Lung (tissue), 12 donors: Measurements from ENCODE around the gene COBL. TPM values are rescaled to one million over a fixed set of nuclear protein-coding genes. Genes with fewer than 3 reads are reported as not detected.

Experiments
- ATAC-seq: fragments of 200-7000 bp; cut with Tn5 transposase; one replicate; pipeline ENCODE4 v1.9.1; 2020; ENCODE audit warnings: moderate number of reproducible peaks; ENCODE audit not compliant: insufficient read depth, low FRiP score
- DNase-seq, 3 donors: peaks; one replicate each; pipeline ENCODE4 v3.0.0-alpha.2; 2013 to 2017
- H3K27ac ChIP-seq, 2 donors: one replicate each; pipeline ENCODE4 v1.5.1; 2013; ENCODE audit warnings: mild to moderate bottlenecking in 2 of 2, moderate library complexity in 2 of 2, control low read depth in 1 of 2, inconsistent platforms in 1 of 2, low read depth in 1 of 2, low read length in 1 of 2
- H3K27me3 ChIP-seq, 3 donors: one replicate each; pipeline ENCODE4 v1.5.1; 2013; ENCODE audit warnings: low read length in 2 of 3; ENCODE audit not compliant: control insufficient read depth in 3 of 3, insufficient read depth in 3 of 3
- H3K36me3 ChIP-seq, 4 donors: one replicate each; pipeline ENCODE4 v1.5.1; 2013; ENCODE audit warnings: low read length in 4 of 4, mild to moderate bottlenecking in 1 of 4, moderate library complexity in 1 of 4; ENCODE audit not compliant: control insufficient read depth in 4 of 4, insufficient read depth in 4 of 4
- H3K4me1 ChIP-seq, 5 donors: one replicate each; pipeline ENCODE4 v1.5.1; 2013; ENCODE audit warnings: low read length in 5 of 5, mild to moderate bottlenecking in 2 of 5, moderate library complexity in 1 of 5; ENCODE audit not compliant: control insufficient read depth in 5 of 5, insufficient read depth in 5 of 5
- H3K4me3 ChIP-seq: one replicate; pipeline ENCODE4 v1.5.1; 2013; ENCODE audit warnings: mild to moderate bottlenecking, control low read depth, moderate library complexity
- H3K9ac ChIP-seq, 2 donors: one replicate each; pipeline ENCODE4 v1.5.1; 2013; ENCODE audit warnings: low read length in 2 of 2, control low read depth in 1 of 2; ENCODE audit not compliant: insufficient read depth in 1 of 2
- H3K9me3 ChIP-seq, 4 donors: one replicate each; pipeline ENCODE4 v1.5.1; 2013; ENCODE audit warnings: low read length in 3 of 4, mild to moderate bottlenecking in 1 of 4, moderate library complexity in 1 of 4; ENCODE audit not compliant: control insufficient read depth in 4 of 4, insufficient read depth in 3 of 4
- CTCF ChIP-seq: IDR thresholded peaks from 2 replicates; pipeline ENCODE4 v1.5.1; 2012; ENCODE audit warnings: mild to moderate bottlenecking; ENCODE audit errors: control extremely low read depth, extremely low read depth
- WGBS, 2 donors: extraction: QIAGEN DNeasy Blood & Tissue Kit; methylation state at CpG; one replicate each; pipeline ENCODE4 v1.1.7; 2013; 5-methylcytosine and 5-hydroxymethylcytosine counted together
- polyA plus RNA-seq, 2 donors: library from polyadenylated mRNA; stranded (reverse); fragments of 200-250 nt; gene quantifications; one replicate each; pipeline ENCODE4 v1.2.1, GENCODE V29; 2013
- total RNA-seq, 2 donors: library from RNA; depleted of rRNA in 1 of 2; stranded (reverse); fragments of >200 nt in 1 of 2; gene quantifications; one replicate each; pipeline ENCODE4 v1.2.1, GENCODE V29; 2014 to 2021
- donor health status: control.
- donor health status: control.
- donor health status: Bipolar disorder and iron deficiency.
- donor health status: healthy.
- donor health status: DM: yes; HTN: yes; CAD: no.

COBL gene
- total and polyA plus RNA-seq, 4 donors: 6.3 to 38.1 (median 15.0) TPM

GRCh38 chr7:51138123-51139085 lies 178.2 kb downstream of the COBL start:
- Histone ChIP-seq H3K4me1 (peaks cover 0 to 12% (median 0%) of the 10 kb centered on the region in 5 donors), H3K36me3 (no peaks in the 10 kb centered on the region), H3K9me3 (peaks cover 0 to 2% (median 0%) of the 10 kb centered on the region in 4 donors), H3K27ac (no peak overlapping the region), H3K27me3 (no peaks in the 10 kb centered on the region), H3K4me3 (no peak overlapping the region), H3K9ac (no peak overlapping the region)
- 83 to 88% methylated on average over 10 of the region's 10 CpGs for WGBS, 2 donors
- TF ChIP-seq CTCF: no peak
- DNase-seq (no peak), ATAC-seq (no peak)

GRCh38 chr7:51135576-51135975 lies 181.0 kb downstream of the COBL start:
- DNase-seq: no peak
- Histone ChIP-seq H3K9ac (no peak overlapping the region), H3K4me1 (peaks cover 0 to 11% (median 0%) of the 10 kb centered on the region in 5 donors), H3K27me3 (no peaks in the 10 kb centered on the region), H3K36me3 (no peaks in the 10 kb centered on the region), H3K4me3 (no peak overlapping the region), H3K9me3 (peaks cover 0 to 4% (median 0%) of the 10 kb centered on the region in 4 donors), H3K27ac (no peak overlapping the region)
- TF ChIP-seq CTCF: no peak
- no peak for ATAC-seq
- 71 to 91% methylated on average over 2 of the region's 2 CpGs for WGBS, 2 donors

GRCh38 chr7:51134013-51134441 lies 182.6 kb downstream of the COBL start:
- 65 to 68% methylated on average over 4 of the region's 4 CpGs for WGBS, 2 donors

More at GRCh38 chr7:51134013-51134441, 182.6 kb downstream of the COBL start:
- Histone ChIP-seq H3K36me3 (no peaks in the 10 kb centered on the region), H3K4me3 (no peak overlapping the region), H3K9me3 (peaks cover 0 to 4% (median 0%) of the 10 kb centered on the region in 4 donors), H3K4me1 (peaks cover 0 to 4% (median 0%) of the 10 kb centered on the region in 5 donors), H3K27ac (no peak overlapping the region), H3K9ac (no peak overlapping the region), H3K27me3 (no peaks in the 10 kb centered on the region)
- no peak for ATAC-seq
- no peak for DNase-seq
- TF ChIP-seq CTCF: no peak
